Neural cell (in vitro differentiated cells): ENCODE data around the gene PCBP4.

ENCODE experiments used
- CTCF ChIP-seq: fragments of 450-650 bp; IDR thresholded peaks from 2 replicates; pipeline ENCODE4 v1.5.1; 2014; ENCODE audit warnings: antibody characterized with exemption, mild to moderate bottlenecking, moderate library complexity; ENCODE audit not compliant: poor library complexity, severe bottlenecking
- EP300 ChIP-seq: fragments of 450-650 bp; conservative IDR thresholded peaks from 2 replicates; pipeline ENCODE4 v1.6.1; 2014; ENCODE audit warnings: antibody characterized with exemption, mild to moderate bottlenecking, moderate library complexity; ENCODE audit not compliant: poor library complexity, severe bottlenecking
- POLR2AphosphoS5 ChIP-seq: IDR thresholded peaks from 2 replicates; pipeline ENCODE4 v1.6.1; 2012

GRCh38 chr3:51998774-51999173, 31.5 kb upstream of the PCBP4 start:
- TF ChIP-seq CTCF (no peak), POLR2AphosphoS5 (no peak), EP300 (no peak)
